ENCODE results near the gene C1QL3.

C1QL3 gene

DNA sequence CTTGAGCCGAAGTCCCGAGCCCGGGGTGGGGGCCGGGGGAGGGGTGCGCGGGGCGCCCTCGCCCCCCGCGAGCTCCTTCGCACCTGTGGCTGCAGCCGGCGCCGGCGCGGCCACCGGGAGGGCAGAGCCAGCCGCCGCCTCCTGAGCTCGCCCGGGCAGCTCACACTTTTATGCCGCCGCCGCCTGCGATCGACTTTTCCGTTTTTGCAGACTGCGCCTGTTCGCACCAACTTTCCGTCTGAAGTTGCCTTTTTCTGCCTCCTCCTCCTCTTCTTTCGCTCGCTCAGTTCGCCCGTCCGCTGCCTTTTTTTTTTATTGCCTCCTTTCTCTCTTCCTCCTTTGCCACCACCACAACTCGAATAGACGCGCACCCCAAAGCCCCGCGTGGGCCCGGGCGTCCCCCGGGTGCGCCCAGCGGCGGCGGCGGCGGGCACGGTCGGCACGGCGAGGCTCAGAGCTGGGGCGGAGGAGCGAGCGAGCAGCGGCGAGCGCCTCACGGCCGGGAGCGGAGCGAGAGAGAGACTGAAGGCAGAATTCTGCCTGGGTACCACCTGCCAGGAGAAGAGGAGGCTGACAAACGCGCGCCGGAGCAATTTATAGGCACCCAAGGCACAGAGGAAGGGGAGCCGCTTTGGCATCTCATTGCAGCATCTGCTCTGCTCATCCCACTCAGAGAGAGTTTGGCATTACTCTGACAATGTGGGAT, at the start of gene C1QL3:
TSS of gene C1QL3 (minus strand) at position 569 of the 706 bp plus-strand sequence. CDS start 814 bp downstream, outside the sequence.
- Histone ChIP-seq H3K36me3 (no peaks in the 10 kb centered on the region), H3K9me3 (ENCODE audit: severe bottlenecking) (no peaks in the 10 kb centered on the region), H3K27ac (no peak within 1 kb of the TSS), H3K27me3 (ENCODE audit: insufficient read depth, low read depth, severe bottlenecking) (no peaks in the 10 kb centered on the region), H3K4me3 (ENCODE audit: low read depth, low read length) (no peak within 1 kb of the TSS)
- TF ChIP-seq, protein P1, sequence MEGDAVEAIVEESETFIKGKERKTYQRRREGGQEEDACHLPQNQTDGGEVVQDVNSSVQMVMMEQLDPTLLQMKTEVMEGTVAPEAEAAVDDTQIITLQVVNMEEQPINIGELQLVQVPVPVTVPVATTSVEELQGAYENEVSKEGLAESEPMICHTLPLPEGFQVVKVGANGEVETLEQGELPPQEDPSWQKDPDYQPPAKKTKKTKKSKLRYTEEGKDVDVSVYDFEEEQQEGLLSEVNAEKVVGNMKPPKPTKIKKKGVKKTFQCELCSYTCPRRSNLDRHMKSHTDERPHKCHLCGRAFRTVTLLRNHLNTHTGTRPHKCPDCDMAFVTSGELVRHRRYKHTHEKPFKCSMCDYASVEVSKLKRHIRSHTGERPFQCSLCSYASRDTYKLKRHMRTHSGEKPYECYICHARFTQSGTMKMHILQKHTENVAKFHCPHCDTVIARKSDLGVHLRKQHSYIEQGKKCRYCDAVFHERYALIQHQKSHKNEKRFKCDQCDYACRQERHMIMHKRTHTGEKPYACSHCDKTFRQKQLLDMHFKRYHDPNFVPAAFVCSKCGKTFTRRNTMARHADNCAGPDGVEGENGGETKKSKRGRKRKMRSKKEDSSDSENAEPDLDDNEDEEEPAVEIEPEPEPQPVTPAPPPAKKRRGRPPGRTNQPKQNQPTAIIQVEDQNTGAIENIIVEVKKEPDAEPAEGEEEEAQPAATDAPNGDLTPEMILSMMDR (IDR thresholded peaks at IDR 0.05; ENCODE audit: low read depth, low read length): no peak
- no peak for DNase-seq

- TF ChIP-seq, protein P1 (IDR thresholded peaks at IDR 0.05; ENCODE audit: low read depth, low read length): no peak
- H3K4me3 ChIP-seq (ENCODE audit: low read depth, low read length): no peak overlapping the region
- no peak overlapping the region for H3K27ac ChIP-seq
Observed at GRCh38 chr10:16570731-16571130, 49.1 kb upstream of the C1QL3 start.

GRCh38 chr10:16566202-16566805, 44.6 kb upstream of the C1QL3 start:
- TF ChIP-seq, protein P1 (IDR thresholded peaks at IDR 0.05; ENCODE audit: low read depth, low read length): no peak
- H3K4me3 ChIP-seq (ENCODE audit: low read depth, low read length): no peak overlapping the region
- no peak overlapping the region for H3K27ac ChIP-seq
- no peaks in the 10 kb centered on the region for H3K9me3 ChIP-seq (ENCODE audit: severe bottlenecking)
- H3K36me3 ChIP-seq: no peaks in the 10 kb centered on the region
- DNase-seq: no peak
- H3K27me3 ChIP-seq (ENCODE audit: insufficient read depth, low read depth, severe bottlenecking): no peaks in the 10 kb centered on the region

More at GRCh38 chr10:16570731-16571130, 49.1 kb upstream of the C1QL3 start:
- Histone ChIP-seq H3K27me3 (ENCODE audit: insufficient read depth, low read depth, severe bottlenecking) (no peaks in the 10 kb centered on the region), H3K36me3 (no peaks in the 10 kb centered on the region), H3K9me3 (ENCODE audit: severe bottlenecking) (no peaks in the 10 kb centered on the region)
- no peak for DNase-seq

DNA sequence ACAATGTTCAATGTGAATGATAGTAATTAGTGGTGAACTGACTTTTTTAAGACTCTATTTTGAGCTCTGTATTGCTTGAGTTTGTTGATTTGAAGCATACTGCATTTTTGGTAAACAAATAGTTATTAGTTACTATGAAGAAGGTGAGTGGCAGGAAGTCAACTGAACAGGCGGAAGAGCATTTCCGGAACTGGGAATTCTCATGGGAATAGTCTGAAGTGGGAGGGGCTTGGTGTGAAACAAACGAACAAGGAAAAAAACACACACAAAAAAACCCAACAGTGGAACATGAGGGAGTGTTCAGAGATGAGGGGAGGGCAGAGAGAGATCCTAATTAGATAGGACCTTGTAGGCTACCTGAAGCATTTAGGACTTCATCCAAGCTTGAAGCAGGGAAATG, 43.9 kb upstream of the C1QL3 start:
- no peak for DNase-seq
- TF ChIP-seq, protein P1 (IDR thresholded peaks at IDR 0.05; ENCODE audit: low read depth, low read length): no peak
- Histone ChIP-seq H3K36me3 (no peaks in the 10 kb centered on the region), H3K27ac (no peak overlapping the region), H3K27me3 (ENCODE audit: insufficient read depth, low read depth, severe bottlenecking) (no peaks in the 10 kb centered on the region), H3K9me3 (ENCODE audit: severe bottlenecking) (no peaks in the 10 kb centered on the region), H3K4me3 (ENCODE audit: low read depth, low read length) (no peak overlapping the region)

GRCh38 chr10:16562891-16563290, 41.2 kb upstream of the C1QL3 start:
- TF ChIP-seq, protein P1 (IDR thresholded peaks at IDR 0.05; ENCODE audit: low read depth, low read length): no peak

More at GRCh38 chr10:16562891-16563290, 41.2 kb upstream of the C1QL3 start:
- Histone ChIP-seq H3K27ac (no peak overlapping the region), H3K36me3 (no peaks in the 10 kb centered on the region), H3K9me3 (ENCODE audit: severe bottlenecking) (no peaks in the 10 kb centered on the region), H3K4me3 (ENCODE audit: low read depth, low read length) (no peak overlapping the region), H3K27me3 (ENCODE audit: insufficient read depth, low read depth, severe bottlenecking) (no peaks in the 10 kb centered on the region)
- no peak for DNase-seq
